ENCODE measurements around the gene TSR1.

TSR1 gene

DNA sequence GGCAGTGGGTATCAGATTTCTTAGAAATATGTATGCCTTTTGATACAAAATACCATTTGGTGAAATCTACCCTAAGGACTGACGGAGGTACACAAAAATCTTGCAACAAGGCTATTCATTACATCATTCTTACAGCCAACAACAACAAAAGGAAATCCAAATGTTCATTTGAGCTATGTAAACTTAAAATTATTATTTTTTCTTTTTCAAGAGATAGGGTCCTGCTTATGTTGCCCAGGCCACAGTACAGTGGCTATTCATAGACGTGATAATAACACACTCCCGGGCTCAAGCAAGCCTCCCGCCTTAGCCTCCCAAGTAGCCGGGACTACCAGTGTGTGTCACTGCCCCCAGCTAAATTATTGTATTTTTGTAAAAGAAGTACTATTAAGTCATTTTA is 23.5 kb downstream of the TSR1 start:
- H3K4me1 ChIP-seq (ENCODE audit: control insufficient read depth, insufficient read depth, low read length, poor library complexity, severe bottlenecking), result no peaks in the 10 kb centered on the region
- no peak overlapping the region for H3K27ac ChIP-seq (ENCODE audit: insufficient read depth, low read length, poor library complexity, severe bottlenecking)
- H3K27me3 ChIP-seq (replicated peaks; ENCODE audit: control insufficient read depth, insufficient read depth, low read length, poor library complexity, severe bottlenecking), result no peaks in the 10 kb centered on the region
- no peak for DNase-seq
- no peaks in the 10 kb centered on the region for H3K9me3 ChIP-seq (ENCODE audit: control insufficient read depth, low read length)
- no peaks in the 10 kb centered on the region for H3K36me3 ChIP-seq (ENCODE audit: control insufficient read depth, insufficient read depth, low read length)
- H3K4me3 ChIP-seq (ENCODE audit: insufficient read depth, low read depth, low read length, poor library complexity, severe bottlenecking), result no peak overlapping the region

DNA sequence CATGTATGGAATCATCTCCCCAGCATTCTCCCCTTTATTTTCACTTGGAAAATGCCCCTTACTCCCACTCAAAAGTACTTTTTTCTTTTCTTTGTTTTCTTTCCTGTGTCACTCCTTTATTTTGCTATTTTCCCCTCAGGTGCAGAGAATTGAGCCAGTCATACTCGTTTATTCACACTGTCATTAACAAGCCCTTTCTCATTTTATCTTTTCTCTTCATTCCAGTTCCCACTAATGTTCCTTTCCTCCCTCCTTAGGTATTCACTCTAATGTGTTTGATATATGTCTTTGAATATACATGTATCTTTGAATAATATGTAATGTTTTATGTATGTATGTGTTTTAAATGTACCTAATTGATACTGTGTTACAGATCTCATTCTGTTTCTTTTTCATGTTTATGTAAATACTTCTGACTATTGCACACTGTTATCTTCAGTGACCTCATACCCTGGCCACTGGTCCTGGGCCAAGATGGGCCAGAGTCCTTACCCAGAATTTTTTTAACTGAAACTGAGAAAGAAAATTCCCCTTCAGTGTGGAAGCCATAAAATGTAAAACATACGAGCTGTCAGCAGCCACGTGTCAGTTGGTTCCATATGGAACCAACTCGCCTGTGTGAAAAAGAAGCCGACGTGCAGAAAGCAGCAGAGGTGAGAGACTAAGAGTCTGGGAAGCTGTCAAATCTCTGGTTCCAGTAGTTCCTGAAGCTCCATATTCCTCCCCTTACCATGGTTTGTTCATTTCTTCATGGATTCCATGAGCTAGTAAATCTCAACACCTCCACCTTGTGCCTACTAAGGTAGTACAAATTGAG is 26.7 kb downstream of the TSR1 start:
- no peak for DNase-seq
- H3K27ac ChIP-seq (ENCODE audit: insufficient read depth, low read length, poor library complexity, severe bottlenecking), result no peak overlapping the region
- H3K36me3 ChIP-seq (ENCODE audit: control insufficient read depth, insufficient read depth, low read length), result no peaks in the 10 kb centered on the region
- H3K4me1 ChIP-seq (ENCODE audit: control insufficient read depth, insufficient read depth, low read length, poor library complexity, severe bottlenecking), result no peaks in the 10 kb centered on the region
- H3K4me3 ChIP-seq (ENCODE audit: insufficient read depth, low read depth, low read length, poor library complexity, severe bottlenecking), result no peak overlapping the region
- no peaks in the 10 kb centered on the region for H3K27me3 ChIP-seq (replicated peaks; ENCODE audit: control insufficient read depth, insufficient read depth, low read length, poor library complexity, severe bottlenecking)
- H3K9me3 ChIP-seq (ENCODE audit: control insufficient read depth, low read length), result no peaks in the 10 kb centered on the region

DNA sequence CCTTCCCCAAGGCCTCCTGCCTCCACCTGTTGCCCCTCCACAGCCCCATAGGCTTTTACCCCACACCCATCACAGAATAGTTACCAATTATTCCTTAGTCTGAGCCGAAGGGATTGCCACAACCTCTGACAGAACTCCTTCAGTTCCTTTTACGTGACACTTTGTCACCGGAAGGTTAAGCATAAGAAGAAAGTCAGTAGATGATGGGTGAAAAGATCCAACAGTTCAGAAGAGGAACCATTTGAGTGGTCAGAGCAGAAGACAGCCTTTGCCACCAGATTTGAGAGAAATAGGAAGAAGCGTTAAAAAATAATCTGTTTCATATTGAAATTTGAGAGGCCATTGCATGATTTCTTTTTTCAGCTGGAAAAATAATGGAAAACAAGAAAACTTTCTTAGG is 31.3 kb downstream of the TSR1 start:
- H3K4me3 ChIP-seq (ENCODE audit: insufficient read depth, low read depth, low read length, poor library complexity, severe bottlenecking), result no peak overlapping the region
- H3K9me3 ChIP-seq (ENCODE audit: control insufficient read depth, low read length), result no peaks in the 10 kb centered on the region
- H3K27ac ChIP-seq (ENCODE audit: insufficient read depth, low read length, poor library complexity, severe bottlenecking), result no peak overlapping the region
- DNase-seq, result no peak
- peaks cover 5% of the 10 kb centered on the region for H3K4me1 ChIP-seq (ENCODE audit: control insufficient read depth, insufficient read depth, low read length, poor library complexity, severe bottlenecking)
- peaks cover 10% of the 10 kb centered on the region for H3K36me3 ChIP-seq (ENCODE audit: control insufficient read depth, insufficient read depth, low read length)
- H3K27me3 ChIP-seq (replicated peaks; ENCODE audit: control insufficient read depth, insufficient read depth, low read length, poor library complexity, severe bottlenecking), result no peaks in the 10 kb centered on the region

DNA sequence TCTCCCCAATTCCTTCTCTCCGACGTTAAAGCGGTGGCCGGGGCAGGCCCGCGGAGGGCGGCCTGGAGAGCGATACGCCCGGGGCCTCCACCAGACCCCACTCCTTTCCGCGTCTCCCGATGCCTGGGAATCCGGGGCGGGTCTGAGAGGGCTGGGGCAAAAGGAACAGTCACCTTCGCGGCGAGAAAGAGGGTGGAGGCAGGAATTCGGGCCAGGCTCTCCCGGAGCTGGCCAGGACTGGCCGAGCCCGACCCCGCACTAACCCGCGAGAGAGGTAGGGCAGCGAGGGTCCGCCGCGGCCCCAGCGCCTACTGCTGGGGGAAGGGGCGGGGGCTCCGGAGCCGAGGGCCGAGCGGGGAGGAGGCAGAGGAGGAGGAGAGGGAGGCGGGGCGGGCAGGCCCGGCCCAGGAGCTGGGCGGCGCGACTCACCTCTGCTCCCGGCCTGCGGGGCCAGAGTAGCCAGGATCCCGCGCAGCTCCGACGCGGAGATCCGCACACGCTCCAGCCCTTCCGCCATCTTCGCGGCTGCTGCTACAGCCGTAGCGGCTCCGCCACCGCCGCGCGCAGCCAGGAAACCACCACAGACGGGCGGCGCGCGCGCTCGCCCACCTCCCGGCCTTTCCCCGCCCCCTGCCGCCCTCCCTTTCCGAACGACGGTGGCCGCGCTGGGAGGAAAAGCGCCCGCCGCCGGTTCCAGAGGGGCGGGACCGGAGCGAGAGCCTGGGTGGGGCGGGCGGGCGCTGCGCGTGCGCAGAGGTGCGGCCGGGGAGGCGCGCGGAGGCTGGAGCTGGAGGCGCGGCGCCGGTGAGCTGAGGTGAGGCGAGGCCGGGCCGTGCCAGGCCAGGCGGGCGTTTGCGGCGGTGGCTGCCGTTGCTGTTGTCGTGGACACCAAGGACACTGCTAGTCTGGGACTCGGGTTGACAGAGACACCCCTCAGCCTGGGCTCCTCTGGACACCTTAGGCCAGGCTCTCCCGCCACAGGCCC is 32.8 kb downstream of the TSR1 start, which contains the start of the genes SMG6 and SRR:
Gene SMG6 (minus strand): TSS at position 582 of the 985 bp plus-strand sequence. CDS start 65 bp downstream, at position 517.
Gene SRR (plus strand): TSS at position 747 of the 985 bp plus-strand sequence. CDS start 11,611 bp downstream, outside the sequence.
- Histone ChIP-seq H3K36me3 (ENCODE audit: control insufficient read depth, insufficient read depth, low read length) (peaks cover 21% of the 10 kb centered on the region), H3K4me3 (ENCODE audit: insufficient read depth, low read depth, low read length, poor library complexity, severe bottlenecking) (peak within 1 kb of the TSS; percentile 100), H3K9me3 (ENCODE audit: control insufficient read depth, low read length) (no peaks in the 10 kb centered on the region), H3K4me1 (ENCODE audit: control insufficient read depth, insufficient read depth, low read length, poor library complexity, severe bottlenecking) (peaks cover 5% of the 10 kb centered on the region), H3K27me3 (replicated peaks; ENCODE audit: control insufficient read depth, insufficient read depth, low read length, poor library complexity, severe bottlenecking) (no peaks in the 10 kb centered on the region), H3K27ac (ENCODE audit: insufficient read depth, low read length, poor library complexity, severe bottlenecking) (peak within 1 kb of the TSS; percentile 90)
- DNase-seq, result peak; percentile 93 to 94 (median 93)

DNA sequence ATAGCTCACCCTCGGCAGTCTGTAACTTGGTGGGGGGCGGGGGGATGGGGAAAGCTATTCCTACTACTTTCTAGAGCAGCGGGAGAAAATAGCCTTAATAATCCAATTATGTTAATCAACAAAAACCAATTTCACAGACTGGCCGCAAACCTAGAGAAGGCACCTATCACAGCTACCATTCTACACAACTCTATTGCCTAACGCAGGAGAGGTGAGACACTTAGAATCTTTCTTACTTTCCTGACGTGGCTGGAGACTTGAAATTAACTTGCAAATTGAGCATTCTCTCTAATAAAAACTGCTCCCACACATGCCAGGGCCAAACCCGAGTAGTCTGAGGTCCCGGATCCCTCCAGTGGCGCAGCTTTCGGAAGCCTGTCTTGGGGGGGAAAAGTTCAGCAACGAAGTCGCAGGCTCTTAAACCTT is 33.5 kb downstream of the TSR1 start:
- Histone ChIP-seq H3K4me1 (ENCODE audit: control insufficient read depth, insufficient read depth, low read length, poor library complexity, severe bottlenecking) (peaks cover 5% of the 10 kb centered on the region), H3K4me3 (ENCODE audit: insufficient read depth, low read depth, low read length, poor library complexity, severe bottlenecking) (peak overlapping the region; percentile 100), H3K27ac (ENCODE audit: insufficient read depth, low read length, poor library complexity, severe bottlenecking) (peak overlapping the region; percentile 90), H3K9me3 (ENCODE audit: control insufficient read depth, low read length) (no peaks in the 10 kb centered on the region), H3K27me3 (replicated peaks; ENCODE audit: control insufficient read depth, insufficient read depth, low read length, poor library complexity, severe bottlenecking) (no peaks in the 10 kb centered on the region), H3K36me3 (ENCODE audit: control insufficient read depth, insufficient read depth, low read length) (peaks cover 24% of the 10 kb centered on the region)
- DNase-seq, result no peak

DNA sequence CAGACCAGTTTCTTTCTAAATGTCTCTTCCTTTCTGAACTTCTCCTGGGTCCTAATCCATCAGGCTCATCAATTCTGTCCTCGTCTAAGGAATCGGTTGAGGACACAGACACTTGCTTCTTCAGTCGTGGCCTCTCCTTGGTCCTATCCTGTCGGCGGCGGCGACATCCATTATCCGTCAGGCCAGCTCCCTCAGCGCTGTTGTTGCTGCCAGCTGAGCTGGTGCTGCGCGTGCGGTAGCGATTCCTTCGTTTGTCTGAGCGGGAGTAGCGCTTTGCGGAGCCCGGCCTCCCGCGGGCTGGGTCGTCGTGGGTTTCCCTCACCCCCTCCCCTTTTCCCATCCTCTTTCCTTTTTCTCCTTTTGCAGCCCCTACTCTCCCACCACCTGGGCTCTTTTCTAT is 36.5 kb downstream of the TSR1 start:
- H3K4me1 ChIP-seq (ENCODE audit: control insufficient read depth, insufficient read depth, low read length, poor library complexity, severe bottlenecking), result peaks cover 5% of the 10 kb centered on the region
- H3K36me3 ChIP-seq (ENCODE audit: control insufficient read depth, insufficient read depth, low read length), result peaks cover 47% of the 10 kb centered on the region
- no peaks in the 10 kb centered on the region for H3K9me3 ChIP-seq (ENCODE audit: control insufficient read depth, low read length)
- DNase-seq, result no peak
- no peak overlapping the region for H3K27ac ChIP-seq (ENCODE audit: insufficient read depth, low read length, poor library complexity, severe bottlenecking)
- H3K4me3 ChIP-seq (ENCODE audit: insufficient read depth, low read depth, low read length, poor library complexity, severe bottlenecking), result no peak overlapping the region
- no peaks in the 10 kb centered on the region for H3K27me3 ChIP-seq (replicated peaks; ENCODE audit: control insufficient read depth, insufficient read depth, low read length, poor library complexity, severe bottlenecking)

DNA sequence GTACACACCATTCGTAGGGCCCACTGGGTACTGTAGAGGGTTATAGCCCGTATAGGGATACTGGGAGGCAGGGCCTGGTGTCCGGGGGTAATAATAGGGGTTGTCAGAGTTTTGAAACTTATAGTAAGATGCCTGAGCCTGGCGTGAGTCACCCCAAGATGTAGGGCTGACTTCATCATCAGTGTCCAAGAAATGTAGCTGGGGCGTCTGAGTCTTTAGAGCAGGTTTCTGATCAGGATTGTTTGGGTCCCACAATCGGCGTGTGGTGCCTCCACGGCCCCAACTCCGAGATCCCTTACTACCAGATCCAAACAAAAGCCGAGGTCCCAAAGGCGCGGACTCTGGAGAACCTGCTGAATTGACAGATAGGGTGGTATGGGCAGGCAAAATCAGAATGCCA is 37.1 kb downstream of the TSR1 start:
- Histone ChIP-seq H3K27ac (ENCODE audit: insufficient read depth, low read length, poor library complexity, severe bottlenecking) (no peak overlapping the region), H3K36me3 (ENCODE audit: control insufficient read depth, insufficient read depth, low read length) (peaks cover 49% of the 10 kb centered on the region), H3K9me3 (ENCODE audit: control insufficient read depth, low read length) (no peaks in the 10 kb centered on the region), H3K27me3 (replicated peaks; ENCODE audit: control insufficient read depth, insufficient read depth, low read length, poor library complexity, severe bottlenecking) (no peaks in the 10 kb centered on the region), H3K4me3 (ENCODE audit: insufficient read depth, low read depth, low read length, poor library complexity, severe bottlenecking) (no peak overlapping the region), H3K4me1 (ENCODE audit: control insufficient read depth, insufficient read depth, low read length, poor library complexity, severe bottlenecking) (peaks cover 5% of the 10 kb centered on the region)
- no peak for DNase-seq

DNA sequence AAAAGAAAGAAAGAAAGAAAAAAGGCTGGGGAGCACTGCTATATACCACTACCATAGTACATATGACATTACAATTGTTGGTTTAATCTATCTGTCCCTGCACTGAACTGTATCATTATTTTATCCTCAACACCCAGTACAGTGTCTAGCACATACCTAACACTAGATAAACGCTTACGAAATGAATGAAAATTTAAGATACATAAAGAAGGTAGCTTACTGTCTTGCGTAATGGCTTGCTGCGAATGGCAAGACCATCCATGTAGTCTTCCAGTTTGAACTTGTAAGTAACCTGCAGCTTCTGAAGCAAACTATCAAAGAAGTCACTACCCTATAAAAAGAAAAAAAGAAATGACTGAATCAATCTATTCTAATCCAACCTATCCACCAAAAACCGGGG is 39.2 kb downstream of the TSR1 start:
- no peak for DNase-seq
- H3K4me1 ChIP-seq (ENCODE audit: control insufficient read depth, insufficient read depth, low read length, poor library complexity, severe bottlenecking), result no peaks in the 10 kb centered on the region
- H3K4me3 ChIP-seq (ENCODE audit: insufficient read depth, low read depth, low read length, poor library complexity, severe bottlenecking), result no peak overlapping the region
- no peaks in the 10 kb centered on the region for H3K27me3 ChIP-seq (replicated peaks; ENCODE audit: control insufficient read depth, insufficient read depth, low read length, poor library complexity, severe bottlenecking)
- no peak overlapping the region for H3K27ac ChIP-seq (ENCODE audit: insufficient read depth, low read length, poor library complexity, severe bottlenecking)
- no peaks in the 10 kb centered on the region for H3K9me3 ChIP-seq (ENCODE audit: control insufficient read depth, low read length)
- peaks cover 69% of the 10 kb centered on the region for H3K36me3 ChIP-seq (ENCODE audit: control insufficient read depth, insufficient read depth, low read length)

DNA sequence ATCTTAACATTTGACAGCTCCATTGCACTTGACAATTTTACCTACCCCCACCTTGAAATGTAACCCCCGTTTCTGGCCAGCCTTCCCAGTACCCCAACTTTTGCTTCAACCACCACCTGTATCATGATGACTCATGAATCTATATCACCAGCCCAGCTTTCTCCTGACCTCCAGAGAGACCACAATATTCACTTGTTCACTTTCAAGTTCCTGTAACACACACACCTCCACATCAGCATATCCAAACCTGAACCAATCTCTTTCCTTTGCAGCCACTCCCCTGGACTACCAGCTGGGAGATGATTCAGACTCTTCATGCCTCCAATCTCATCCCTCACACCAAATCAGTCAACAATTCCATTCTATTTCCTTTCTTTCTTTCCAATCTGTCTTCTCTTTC is 40.7 kb downstream of the TSR1 start:
- Histone ChIP-seq H3K27me3 (replicated peaks; ENCODE audit: control insufficient read depth, insufficient read depth, low read length, poor library complexity, severe bottlenecking) (no peaks in the 10 kb centered on the region), H3K9me3 (ENCODE audit: control insufficient read depth, low read length) (no peaks in the 10 kb centered on the region), H3K4me3 (ENCODE audit: insufficient read depth, low read depth, low read length, poor library complexity, severe bottlenecking) (no peak overlapping the region), H3K27ac (ENCODE audit: insufficient read depth, low read length, poor library complexity, severe bottlenecking) (no peak overlapping the region), H3K4me1 (ENCODE audit: control insufficient read depth, insufficient read depth, low read length, poor library complexity, severe bottlenecking) (no peaks in the 10 kb centered on the region), H3K36me3 (ENCODE audit: control insufficient read depth, insufficient read depth, low read length) (peaks cover 78% of the 10 kb centered on the region)
- no peak for DNase-seq

Data from effector memory CD4-positive, alpha-beta T cell (primary cell).